ENCODE results near the gene SLC35A4. TPM values are rescaled to one million over a fixed set of nuclear protein-coding genes. Genes with fewer than 3 reads are reported as not detected.

The SLC35A4 gene, protein sequence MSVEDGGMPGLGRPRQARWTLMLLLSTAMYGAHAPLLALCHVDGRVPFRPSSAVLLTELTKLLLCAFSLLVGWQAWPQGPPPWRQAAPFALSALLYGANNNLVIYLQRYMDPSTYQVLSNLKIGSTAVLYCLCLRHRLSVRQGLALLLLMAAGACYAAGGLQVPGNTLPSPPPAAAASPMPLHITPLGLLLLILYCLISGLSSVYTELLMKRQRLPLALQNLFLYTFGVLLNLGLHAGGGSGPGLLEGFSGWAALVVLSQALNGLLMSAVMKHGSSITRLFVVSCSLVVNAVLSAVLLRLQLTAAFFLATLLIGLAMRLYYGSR
- 73.1 TPM for total RNA-seq
- long read RNA-seq, transcript SLC35A4-201 (3 exons, 3,041 nt): major isoform, 147 of 184 reads
- long read RNA-seq, transcript SLC35A4-202 (2 exons, 3,617 nt): minor isoform, 9 of 184 reads
- long read RNA-seq, partial matches to known transcripts: 18 of 184 reads
- long read RNA-seq, other reads (novel, unspliced or antisense): 10 of 184 reads

DNA sequence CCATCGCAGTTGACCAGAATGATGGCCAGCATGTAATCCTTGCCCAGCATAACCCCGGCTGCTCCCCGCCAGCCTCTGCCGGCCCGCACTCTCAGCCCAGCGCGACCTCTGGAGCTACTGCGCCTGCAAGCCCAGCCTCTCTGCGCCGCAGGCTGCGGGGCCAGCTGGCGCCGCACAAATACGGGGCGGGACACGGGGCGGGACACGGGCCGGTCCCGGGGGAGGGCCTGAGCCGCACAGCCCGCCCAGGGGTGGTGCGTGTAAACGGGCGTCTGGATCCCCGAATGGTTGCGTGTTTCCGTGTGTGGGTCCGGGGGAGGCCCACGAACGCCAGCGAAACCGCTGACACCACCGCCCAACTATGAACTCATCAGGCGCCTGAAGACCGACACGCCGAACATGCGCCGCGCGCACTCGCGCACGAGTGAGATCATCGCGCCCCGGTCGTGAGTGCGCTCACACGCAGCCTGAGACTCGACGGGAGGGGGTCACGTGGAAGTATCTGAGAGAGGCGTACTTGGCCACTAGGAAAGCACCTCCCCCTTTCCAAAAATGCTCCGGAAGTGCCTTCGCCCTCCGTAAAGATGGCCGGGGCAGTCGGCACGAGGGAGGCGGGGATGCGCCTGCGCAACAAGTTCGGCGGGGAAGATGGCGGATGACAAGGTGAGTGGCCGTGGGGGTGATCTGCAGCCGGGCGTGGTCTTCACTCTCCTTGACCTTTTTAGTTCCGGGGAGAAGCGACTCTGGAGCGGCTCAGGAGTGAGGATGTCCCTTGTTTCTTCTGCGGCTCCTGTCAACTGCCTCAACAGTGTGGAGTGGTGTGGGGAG lies at the start of gene SLC35A4, which contains the start of gene APBB3:
Gene SLC35A4 (plus strand): TSS at position 633 of the 828 bp plus-strand sequence. CDS start 2,342 bp downstream, outside the sequence.
Gene APBB3 (minus strand): TSS at position 403 of the 828 bp plus-strand sequence. CDS start 353 bp downstream, at position 50.
- Histone ChIP-seq H3K27ac (replicated peaks) (peak within 1 kb of the TSS; percentile 98), H3K36me3 (peaks cover 45% of the 10 kb centered on the region), H3K4me1 (peaks cover 77% of the 10 kb centered on the region), H3K27me3 (ENCODE audit: low read depth) (no peaks in the 10 kb centered on the region), H3K4me3 (peak within 1 kb of the TSS; percentile 84), H3K9me3 (replicated peaks) (no peaks in the 10 kb centered on the region)
- peak; percentile 95 for DNase-seq
- intact Hi-C loops (cut with micrococcal nuclease): no loop called here
- TF ChIP-seq, protein P1, sequence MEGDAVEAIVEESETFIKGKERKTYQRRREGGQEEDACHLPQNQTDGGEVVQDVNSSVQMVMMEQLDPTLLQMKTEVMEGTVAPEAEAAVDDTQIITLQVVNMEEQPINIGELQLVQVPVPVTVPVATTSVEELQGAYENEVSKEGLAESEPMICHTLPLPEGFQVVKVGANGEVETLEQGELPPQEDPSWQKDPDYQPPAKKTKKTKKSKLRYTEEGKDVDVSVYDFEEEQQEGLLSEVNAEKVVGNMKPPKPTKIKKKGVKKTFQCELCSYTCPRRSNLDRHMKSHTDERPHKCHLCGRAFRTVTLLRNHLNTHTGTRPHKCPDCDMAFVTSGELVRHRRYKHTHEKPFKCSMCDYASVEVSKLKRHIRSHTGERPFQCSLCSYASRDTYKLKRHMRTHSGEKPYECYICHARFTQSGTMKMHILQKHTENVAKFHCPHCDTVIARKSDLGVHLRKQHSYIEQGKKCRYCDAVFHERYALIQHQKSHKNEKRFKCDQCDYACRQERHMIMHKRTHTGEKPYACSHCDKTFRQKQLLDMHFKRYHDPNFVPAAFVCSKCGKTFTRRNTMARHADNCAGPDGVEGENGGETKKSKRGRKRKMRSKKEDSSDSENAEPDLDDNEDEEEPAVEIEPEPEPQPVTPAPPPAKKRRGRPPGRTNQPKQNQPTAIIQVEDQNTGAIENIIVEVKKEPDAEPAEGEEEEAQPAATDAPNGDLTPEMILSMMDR (IDR thresholded peaks at IDR 0.05; ENCODE audit: borderline replicate concordance): no peak

DNA sequence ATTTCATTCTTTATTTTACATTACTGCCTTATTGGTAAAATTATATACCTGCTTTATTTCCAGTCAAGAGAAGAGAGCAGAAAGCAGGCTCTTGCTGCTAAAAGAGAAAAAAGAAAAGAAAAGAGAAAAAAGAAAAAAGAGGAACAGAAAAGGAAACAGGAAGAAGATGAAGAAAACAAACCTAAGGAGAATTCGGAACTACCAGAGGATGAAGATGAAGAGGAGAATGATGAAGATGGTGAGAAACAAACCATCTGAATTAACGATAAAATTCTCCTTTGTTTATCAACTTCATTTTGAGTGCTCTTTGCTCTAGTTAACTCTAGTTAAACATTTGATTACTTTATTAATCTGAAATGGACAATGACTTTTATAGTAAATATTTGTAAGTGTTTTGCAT lies 40.6 kb upstream of the SLC35A4 start:
- DNase-seq: no peak
- H3K9me3 ChIP-seq (replicated peaks): no peaks in the 10 kb centered on the region
- H3K36me3 ChIP-seq: peaks cover 60% of the 10 kb centered on the region
- H3K27me3 ChIP-seq (ENCODE audit: low read depth): no peaks in the 10 kb centered on the region
- TF ChIP-seq, protein P1 (IDR thresholded peaks at IDR 0.05; ENCODE audit: borderline replicate concordance): no peak
- intact Hi-C loops (cut with micrococcal nuclease): no loop called here
- no peak overlapping the region for H3K27ac ChIP-seq (replicated peaks)
- no peaks in the 10 kb centered on the region for H3K4me1 ChIP-seq
- no peak overlapping the region for H3K4me3 ChIP-seq

DNA sequence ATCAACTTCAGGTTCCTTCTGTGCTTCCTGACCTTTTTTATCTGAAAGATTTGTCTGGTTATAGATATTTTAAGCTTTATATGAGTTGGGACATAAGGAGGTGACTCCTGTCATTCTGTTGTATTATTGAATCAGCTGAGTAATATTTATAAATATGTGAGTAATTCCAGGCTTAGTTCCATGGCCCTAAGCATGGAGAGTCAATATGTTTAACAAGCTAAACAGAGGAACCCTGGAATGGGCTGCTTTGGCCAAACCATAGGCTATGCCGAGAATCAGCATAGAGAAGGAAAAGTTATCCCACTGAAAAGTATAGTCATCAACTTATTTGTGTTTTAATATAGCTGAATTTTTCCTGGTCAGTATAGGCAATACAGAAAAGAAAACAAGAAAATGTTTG lies 24.4 kb upstream of the SLC35A4 start:
- TF ChIP-seq, protein P1 (IDR thresholded peaks at IDR 0.05; ENCODE audit: borderline replicate concordance): no peak
- intact Hi-C loops (cut with micrococcal nuclease): loop anchor here (10.0 kb wide), 1 partner anchor 105 kb away; the partner anchor contains the start of genes IK and NDUFA2

DNA sequence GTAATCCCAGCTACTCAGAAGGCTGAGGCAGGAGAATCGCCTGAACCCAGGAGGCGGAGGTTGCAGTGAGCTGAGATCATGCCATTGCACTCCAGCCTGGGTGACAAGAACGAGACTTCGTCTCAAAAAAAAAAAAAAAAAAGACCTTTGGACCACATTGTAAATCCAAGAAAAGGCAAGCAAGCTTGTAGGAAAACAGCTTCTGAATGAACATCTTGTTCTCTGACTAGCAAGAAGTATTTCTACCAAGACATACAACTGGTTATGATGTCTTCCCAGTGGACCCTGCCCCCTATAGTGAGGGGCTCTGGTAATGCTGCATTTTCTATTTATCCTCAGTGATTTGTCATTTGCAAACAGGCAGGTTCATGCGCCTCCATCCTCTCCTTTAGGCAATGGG lies 21.7 kb upstream of the SLC35A4 start:
- H3K27me3 ChIP-seq (ENCODE audit: low read depth): no peaks in the 10 kb centered on the region
- no peak overlapping the region for H3K27ac ChIP-seq (replicated peaks)
- no peak overlapping the region for H3K4me3 ChIP-seq
- H3K36me3 ChIP-seq: peaks cover 70% of the 10 kb centered on the region
- DNase-seq: no peak
- peaks cover 24% of the 10 kb centered on the region for H3K4me1 ChIP-seq
- TF ChIP-seq, protein P1 (IDR thresholded peaks at IDR 0.05; ENCODE audit: borderline replicate concordance): no peak
- H3K9me3 ChIP-seq (replicated peaks): no peaks in the 10 kb centered on the region
- intact Hi-C loops (cut with micrococcal nuclease): loop anchor here (10.0 kb wide), 1 partner anchor 102 kb away; the partner anchor contains the start of genes IK and NDUFA2

More for the DNA sequence above, 24.4 kb upstream of the SLC35A4 start:
- H3K27ac ChIP-seq (replicated peaks): no peak overlapping the region
- no peak overlapping the region for H3K4me3 ChIP-seq
- no peaks in the 10 kb centered on the region for H3K9me3 ChIP-seq (replicated peaks)
- peaks cover 96% of the 10 kb centered on the region for H3K36me3 ChIP-seq
- H3K4me1 ChIP-seq: peaks cover 6% of the 10 kb centered on the region
- H3K27me3 ChIP-seq (ENCODE audit: low read depth): no peaks in the 10 kb centered on the region
- no peak for DNase-seq

DNA sequence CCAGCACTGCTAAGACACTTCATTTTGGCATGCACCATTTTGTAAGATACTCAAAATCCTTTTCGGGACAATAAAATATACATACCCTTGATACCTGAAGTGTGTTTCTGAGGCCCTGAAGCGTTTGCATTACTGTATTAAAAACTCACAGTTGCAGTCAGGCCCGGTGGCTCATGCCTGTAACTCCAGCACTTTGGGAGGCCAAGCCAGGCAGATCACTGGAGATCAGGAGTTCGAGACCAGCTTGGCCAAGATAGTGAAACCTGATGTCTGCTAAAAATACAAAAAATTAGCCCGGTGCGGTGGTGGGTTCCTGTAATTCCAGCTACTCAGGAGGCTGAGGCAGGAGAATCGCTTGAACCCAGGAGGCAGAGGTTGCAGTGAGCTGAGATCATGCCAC lies 19.6 kb upstream of the SLC35A4 start:
- peaks cover 54% of the 10 kb centered on the region for H3K36me3 ChIP-seq
- no peaks in the 10 kb centered on the region for H3K27me3 ChIP-seq (ENCODE audit: low read depth)
- H3K4me1 ChIP-seq: peaks cover 44% of the 10 kb centered on the region
- TF ChIP-seq, protein P1 (IDR thresholded peaks at IDR 0.05; ENCODE audit: borderline replicate concordance): no peak
- DNase-seq: no peak
- intact Hi-C loops (cut with micrococcal nuclease): loop anchor here (10.0 kb wide), 1 partner anchor 100 kb away; the partner anchor contains the start of genes IK and NDUFA2
- H3K9me3 ChIP-seq (replicated peaks): no peaks in the 10 kb centered on the region
- H3K27ac ChIP-seq (replicated peaks): no peak overlapping the region
- H3K4me3 ChIP-seq: no peak overlapping the region

All from left ventricle myocardium inferior (tissue), 1 donor.